Measurements from ENCODE around the gene ACTN1. TPM values are rescaled to one million over a fixed set of nuclear protein-coding genes. Genes with fewer than 3 reads are reported as not detected.
"Not testable (repeated sequence)": the region's sequence is repeated elsewhere in the genome, so short reads cannot be mapped to it uniquely, and the experiment has no call there.

Gene ACTN1
- total RNA-seq, 2 donors from 2014 or later: 665 to 826 TPM

- no peak for DNase-seq (ENCODE audit: low spot score)
- intact Hi-C loops (cut with DNase I): no loop called here
Observed at GRCh38 chr14:68863610-68864360, 115.3 kb downstream of the ACTN1 start.

- intact Hi-C loops (cut with DNase I): no loop called here
- peak; percentile 93 for DNase-seq (ENCODE audit: low spot score)
Observed at GRCh38 chr14:68862954-68863594, 116.0 kb downstream of the ACTN1 start.

GRCh38 chr14:68860771-68861170 is 118.3 kb downstream of the ACTN1 start:
- DNase-seq (ENCODE audit: low spot score): no peak
- intact Hi-C loops (cut with DNase I): loop anchor here in 1 of 2 donors (2.0 kb wide), 1 partner anchor 360 kb away; no protein-coding TSS in a partner anchor

- intact Hi-C loops (cut with DNase I): no loop called here
- DNase-seq (ENCODE audit: low spot score): no peak
Observed at GRCh38 chr14:68857516-68858070, 121.5 kb downstream of the ACTN1 start.

- no peak for DNase-seq (ENCODE audit: low spot score)
- intact Hi-C loops (cut with DNase I): no loop called here
Observed at GRCh38 chr14:68856572-68856971, 122.5 kb downstream of the ACTN1 start.

GRCh38 chr14:68854421-68854820 is 124.7 kb downstream of the ACTN1 start:
- no peak for DNase-seq (ENCODE audit: low spot score)

GRCh38 chr14:68853749-68854148 is 125.4 kb downstream of the ACTN1 start:
- no peak for DNase-seq (ENCODE audit: low spot score)

More at GRCh38 chr14:68854421-68854820, 124.7 kb downstream of the ACTN1 start:
- intact Hi-C loops (cut with DNase I): loop anchor here in 1 of 2 donors (5.0 kb wide), 1 partner anchor 1087 kb away; no protein-coding TSS in a partner anchor

GRCh38 chr14:68852493-68852892 is 126.6 kb downstream of the ACTN1 start:
- intact Hi-C loops (cut with DNase I): loop anchor here in 1 of 2 donors (5.0 kb wide), 1 partner anchor 1085 kb away; no protein-coding TSS in a partner anchor
- not testable (repeated sequence) for DNase-seq (ENCODE audit: low spot score)

More at GRCh38 chr14:68853749-68854148, 125.4 kb downstream of the ACTN1 start:
- intact Hi-C loops (cut with DNase I): loop anchor here in 1 of 2 donors (5.0 kb wide), 1 partner anchor 1086 kb away; no protein-coding TSS in a partner anchor

- DNase-seq (ENCODE audit: low spot score): no peak
- intact Hi-C loops (cut with DNase I): loop anchor here in 1 of 2 donors (5.0 kb wide), 1 partner anchor 1084 kb away; no protein-coding TSS in a partner anchor
Observed at GRCh38 chr14:68851078-68851477, 128.0 kb downstream of the ACTN1 start.

- intact Hi-C loops (cut with DNase I): no loop called here
- no peak for DNase-seq (ENCODE audit: low spot score)
Observed at GRCh38 chr14:68849416-68849815, 129.7 kb downstream of the ACTN1 start.

- intact Hi-C loops (cut with DNase I): no loop called here
- DNase-seq (ENCODE audit: low spot score): no peak
Observed at GRCh38 chr14:68848253-68848652, 130.8 kb downstream of the ACTN1 start.

- intact Hi-C loops (cut with DNase I); DNase-seq (ENCODE audit: low spot score): not testable (repeated sequence)
Observed at GRCh38 chr14:68847640-68848039, 131.5 kb downstream of the ACTN1 start.

- no peak for DNase-seq (ENCODE audit: low spot score)
- intact Hi-C loops (cut with DNase I): no loop called here
Observed at GRCh38 chr14:68846466-68846865, 132.6 kb downstream of the ACTN1 start.

- intact Hi-C loops (cut with DNase I): loop anchor here in 1 of 2 donors (5.0 kb wide), 1 partner anchor 1417 kb away; no protein-coding TSS in a partner anchor
- no peak for DNase-seq (ENCODE audit: low spot score)
Observed at GRCh38 chr14:68844210-68844545, 134.9 kb downstream of the ACTN1 start.

- DNase-seq (ENCODE audit: low spot score): peak; percentile 95
- intact Hi-C loops (cut with DNase I): loop anchor here in 1 of 2 donors (5.0 kb wide), 1 partner anchor 1416 kb away; no protein-coding TSS in a partner anchor
Observed at GRCh38 chr14:68843471-68844209, 135.5 kb downstream of the ACTN1 start.

- intact Hi-C loops (cut with DNase I): loop anchor here in 1 of 2 donors (5.0 kb wide), 1 partner anchor 1415 kb away; no protein-coding TSS in a partner anchor
- no peak for DNase-seq (ENCODE audit: low spot score)
Observed at GRCh38 chr14:68842298-68842697, 136.8 kb downstream of the ACTN1 start.

- DNase-seq (ENCODE audit: low spot score): no peak
- intact Hi-C loops (cut with DNase I): loop anchor here in 1 of 2 donors (5.0 kb wide), 1 partner anchor 1414 kb away; no protein-coding TSS in a partner anchor
Observed at GRCh38 chr14:68841016-68841809, 137.9 kb downstream of the ACTN1 start.

GRCh38 chr14:68840454-68840853 is 138.6 kb downstream of the ACTN1 start:
- no peak for DNase-seq (ENCODE audit: low spot score)
- intact Hi-C loops (cut with DNase I): loop anchor here in 1 of 2 donors (5.0 kb wide), 1 partner anchor 1413 kb away; no protein-coding TSS in a partner anchor

Data from posterior vena cava (tissue), 2 donors.